T-helper 2 cell treated with Interferon-gamma antibody and Interleukin-4, amounts not matched to agents 5 μg/mL and 100 μg/mL, for 36 hours (primary cell): ENCODE results near the gene ATF6.

ENCODE experiments used
- DNase-seq: peaks from one replicate; pipeline ENCODE4 v3.0.0; 2021; ENCODE audit warnings: low spot score
- H3K27ac Mint-ChIP-seq: one replicate; pipeline ENCODE4 v1.8.0; 2021; ENCODE audit warnings: mild to moderate bottlenecking, mixed read lengths
- H3K27me3 Mint-ChIP-seq: one replicate; pipeline ENCODE4 v1.8.0; 2021; ENCODE audit warnings: low read depth, mixed read lengths
- H3K36me3 Mint-ChIP-seq: one replicate; pipeline ENCODE4 v1.8.0; 2021; ENCODE audit warnings: low read depth, mixed read lengths
- H3K4me1 Mint-ChIP-seq: one replicate; pipeline ENCODE4 v1.8.0; 2021; ENCODE audit warnings: low read depth, mixed read lengths
- H3K4me3 Mint-ChIP-seq: one replicate; pipeline ENCODE4 v1.8.0; 2022; ENCODE audit warnings: mild to moderate bottlenecking, moderate library complexity, mixed read lengths
- H3K9me3 Mint-ChIP-seq: one replicate; pipeline ENCODE4 v1.8.0; 2021; ENCODE audit warnings: mixed read lengths

ATF6 gene

DNA sequence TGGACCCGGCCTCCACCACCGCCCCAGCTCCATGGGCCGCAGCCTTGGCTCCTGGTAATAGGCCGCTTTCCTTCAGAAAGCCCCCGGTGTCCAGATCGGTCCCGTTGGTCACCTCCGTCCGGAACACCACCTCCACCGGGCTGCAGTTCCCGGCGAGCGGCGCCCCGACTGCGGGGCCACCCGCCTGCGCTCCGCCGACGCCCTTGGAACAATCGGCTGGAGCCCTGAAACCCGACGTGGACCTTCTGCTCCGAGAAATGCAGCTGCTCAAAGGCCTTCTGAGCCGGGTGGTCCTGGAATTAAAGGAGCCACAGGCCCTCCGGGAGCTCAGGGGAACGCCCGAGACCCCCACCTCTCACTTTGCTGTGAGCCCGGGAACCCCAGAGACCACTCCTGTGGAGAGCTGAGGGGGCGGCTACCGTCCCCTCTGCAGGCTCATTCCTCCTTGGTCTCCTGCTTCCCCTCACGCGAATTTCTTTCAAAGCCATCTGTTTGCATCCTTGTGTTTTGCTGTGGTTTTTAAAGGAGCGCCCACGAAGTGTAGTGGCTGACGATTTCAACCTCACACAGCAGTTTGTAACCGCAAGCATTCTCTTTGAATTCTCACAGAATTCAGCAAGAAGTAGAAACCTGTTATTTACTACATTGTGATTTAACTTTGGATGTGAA is 38.7 kb upstream of the ATF6 start:
- DNase-seq = peak; percentile 54
- H3K36me3 Mint-ChIP-seq = no peaks in the 10 kb centered on the region
- peaks cover 58% of the 10 kb centered on the region for H3K27me3 Mint-ChIP-seq
- H3K27ac Mint-ChIP-seq = peak overlapping the region; percentile 93
- H3K9me3 Mint-ChIP-seq = no peaks in the 10 kb centered on the region
- H3K4me1 Mint-ChIP-seq = peaks cover 41% of the 10 kb centered on the region
- H3K4me3 Mint-ChIP-seq = peak overlapping the region; percentile 85

DNA sequence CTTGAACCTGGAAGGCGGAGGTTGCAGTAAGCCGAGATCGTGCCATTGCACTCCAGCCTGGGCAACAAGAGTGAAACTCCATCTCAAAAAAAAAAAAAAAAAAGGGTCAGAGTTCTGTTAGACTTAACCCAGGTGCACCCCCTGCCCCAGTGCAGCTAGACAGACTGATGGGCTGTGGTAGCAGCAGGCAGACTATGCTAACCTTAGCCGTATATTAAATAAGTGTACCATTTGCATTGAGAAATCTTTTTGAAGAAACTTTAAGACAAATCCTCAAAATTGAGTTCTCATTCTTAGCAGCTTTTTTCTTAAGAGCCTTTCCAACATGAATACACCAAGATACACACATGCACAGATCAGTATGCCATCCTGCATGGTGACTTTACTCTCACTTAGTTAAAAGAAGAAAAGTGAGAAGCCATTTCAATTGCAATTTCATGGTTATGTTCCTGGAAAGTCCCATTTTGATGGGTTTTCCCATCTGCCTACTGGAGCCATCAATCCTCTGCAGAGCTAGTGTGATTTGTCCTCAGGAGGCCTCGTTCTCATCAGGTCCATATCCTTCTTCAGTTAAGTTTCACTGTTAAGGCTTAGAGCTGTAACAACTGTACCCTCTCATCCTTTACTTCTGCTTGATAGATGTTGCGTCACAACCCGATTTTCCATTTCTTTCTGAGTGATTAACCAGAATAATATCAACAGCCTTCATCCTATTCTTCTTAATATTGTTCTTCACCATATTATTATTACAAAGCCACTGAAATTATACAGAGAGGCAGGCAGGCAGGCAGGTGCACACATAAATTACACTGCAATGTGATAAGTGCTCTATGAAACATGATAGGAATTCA is 37.5 kb upstream of the ATF6 start:
- Mint-ChIP-seq H3K27me3 (peaks cover 60% of the 10 kb centered on the region), H3K4me3 (peak overlapping the region; percentile 85), H3K27ac (no peak overlapping the region), H3K4me1 (peaks cover 41% of the 10 kb centered on the region), H3K9me3 (no peaks in the 10 kb centered on the region), H3K36me3 (no peaks in the 10 kb centered on the region)
- DNase-seq = no peak

GRCh38 chr1:161730050-161730564 is 36.0 kb upstream of the ATF6 start:
- DNase-seq = peak; percentile 64
- Mint-ChIP-seq H3K36me3 (no peaks in the 10 kb centered on the region), H3K27ac (peak overlapping the region; percentile 47), H3K4me3 (peak overlapping the region; percentile 26), H3K4me1 (peaks cover 39% of the 10 kb centered on the region), H3K9me3 (no peaks in the 10 kb centered on the region), H3K27me3 (peaks cover 57% of the 10 kb centered on the region)

DNA sequence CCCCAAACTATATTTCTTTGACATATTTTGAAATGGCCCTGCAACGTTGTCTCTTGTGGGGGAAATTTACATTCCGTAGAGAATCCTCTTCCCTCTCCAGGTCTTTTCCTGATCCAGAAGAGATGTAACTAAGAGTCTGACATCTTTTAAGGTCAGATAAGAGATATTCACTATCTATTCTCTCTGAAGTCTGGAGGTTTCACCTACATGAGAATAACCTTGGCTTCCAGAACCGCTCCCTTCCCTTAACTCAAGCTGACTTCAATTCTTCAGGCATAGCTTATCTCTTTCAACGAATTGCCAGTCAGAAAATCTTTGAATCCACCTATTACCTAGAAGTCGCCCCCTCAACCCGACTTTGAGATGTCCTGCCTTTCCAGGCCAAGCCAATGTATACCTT is 34.9 kb upstream of the ATF6 start:
- no peak overlapping the region for H3K4me3 Mint-ChIP-seq
- no peak for DNase-seq
- no peak overlapping the region for H3K27ac Mint-ChIP-seq
- no peaks in the 10 kb centered on the region for H3K36me3 Mint-ChIP-seq
- H3K4me1 Mint-ChIP-seq = peaks cover 35% of the 10 kb centered on the region
- H3K9me3 Mint-ChIP-seq = no peaks in the 10 kb centered on the region
- H3K27me3 Mint-ChIP-seq = peaks cover 56% of the 10 kb centered on the region

DNA sequence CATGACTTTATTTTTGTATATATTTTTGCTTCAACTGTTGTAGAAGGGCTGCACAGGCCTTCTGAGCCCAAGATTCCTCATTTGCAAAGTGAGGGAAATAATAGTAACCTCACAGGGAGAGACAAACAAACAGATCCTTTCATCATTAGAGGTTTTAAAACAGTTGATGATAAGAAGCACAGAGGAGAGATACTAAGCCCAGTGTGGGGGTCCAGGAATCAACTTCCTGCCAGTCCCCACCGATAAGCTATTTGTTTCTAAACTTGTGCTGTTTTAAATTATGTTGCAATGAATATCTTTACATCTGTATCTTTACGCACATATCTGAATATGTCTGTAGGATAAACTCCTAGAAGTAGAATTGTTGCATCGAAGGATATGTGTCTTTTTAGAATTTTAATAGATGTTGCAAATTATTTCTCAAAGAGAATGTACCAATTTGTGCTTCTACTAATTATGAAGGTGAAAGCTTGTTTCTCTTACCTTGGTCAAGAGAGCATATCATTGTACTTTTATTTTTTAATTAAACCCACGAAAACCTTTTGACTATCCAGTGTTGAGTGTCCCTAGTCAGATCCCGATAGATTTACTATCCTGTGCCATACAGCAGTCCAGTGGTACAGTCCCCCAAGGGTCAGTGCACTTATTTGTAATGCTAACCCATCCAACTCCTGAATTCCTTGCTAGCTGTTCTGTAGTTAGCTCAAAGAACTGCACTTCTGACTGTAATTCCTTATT is 34.0 kb upstream of the ATF6 start:
- Mint-ChIP-seq H3K9me3 (no peaks in the 10 kb centered on the region), H3K36me3 (no peaks in the 10 kb centered on the region), H3K4me3 (no peak overlapping the region), H3K27me3 (peaks cover 58% of the 10 kb centered on the region), H3K27ac (no peak overlapping the region), H3K4me1 (peaks cover 41% of the 10 kb centered on the region)
- DNase-seq = no peak

DNA sequence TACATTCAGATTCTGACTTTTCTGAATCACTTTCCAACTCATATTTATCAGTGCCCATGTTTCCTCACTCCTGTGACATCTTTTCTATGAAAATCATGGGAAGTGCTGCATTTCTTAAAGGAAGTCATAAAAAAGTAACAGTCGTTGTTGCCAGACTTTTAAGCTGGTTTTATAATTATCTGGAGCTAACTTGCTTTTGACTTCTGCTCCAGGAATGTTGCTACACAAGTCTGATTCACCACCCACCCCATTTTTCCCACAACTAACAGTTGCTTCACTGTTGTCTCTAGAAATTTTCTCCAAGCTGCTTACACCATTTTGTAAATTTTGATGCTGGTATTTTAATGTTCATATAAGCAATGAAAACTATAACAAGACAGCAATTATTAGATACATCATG is 32.6 kb upstream of the ATF6 start:
- Mint-ChIP-seq H3K4me1 (peaks cover 34% of the 10 kb centered on the region), H3K27ac (no peak overlapping the region), H3K4me3 (no peak overlapping the region), H3K36me3 (no peaks in the 10 kb centered on the region), H3K9me3 (no peaks in the 10 kb centered on the region), H3K27me3 (peaks cover 56% of the 10 kb centered on the region)
- no peak for DNase-seq

- H3K4me1 Mint-ChIP-seq = peaks cover 34% of the 10 kb centered on the region
- H3K4me3 Mint-ChIP-seq = no peak overlapping the region
- DNase-seq = no peak
- H3K27ac Mint-ChIP-seq = no peak overlapping the region
- H3K9me3 Mint-ChIP-seq = no peaks in the 10 kb centered on the region
- no peaks in the 10 kb centered on the region for H3K36me3 Mint-ChIP-seq
- peaks cover 43% of the 10 kb centered on the region for H3K27me3 Mint-ChIP-seq
Observed at GRCh38 chr1:161735837-161736236, 30.3 kb upstream of the ATF6 start.

DNA sequence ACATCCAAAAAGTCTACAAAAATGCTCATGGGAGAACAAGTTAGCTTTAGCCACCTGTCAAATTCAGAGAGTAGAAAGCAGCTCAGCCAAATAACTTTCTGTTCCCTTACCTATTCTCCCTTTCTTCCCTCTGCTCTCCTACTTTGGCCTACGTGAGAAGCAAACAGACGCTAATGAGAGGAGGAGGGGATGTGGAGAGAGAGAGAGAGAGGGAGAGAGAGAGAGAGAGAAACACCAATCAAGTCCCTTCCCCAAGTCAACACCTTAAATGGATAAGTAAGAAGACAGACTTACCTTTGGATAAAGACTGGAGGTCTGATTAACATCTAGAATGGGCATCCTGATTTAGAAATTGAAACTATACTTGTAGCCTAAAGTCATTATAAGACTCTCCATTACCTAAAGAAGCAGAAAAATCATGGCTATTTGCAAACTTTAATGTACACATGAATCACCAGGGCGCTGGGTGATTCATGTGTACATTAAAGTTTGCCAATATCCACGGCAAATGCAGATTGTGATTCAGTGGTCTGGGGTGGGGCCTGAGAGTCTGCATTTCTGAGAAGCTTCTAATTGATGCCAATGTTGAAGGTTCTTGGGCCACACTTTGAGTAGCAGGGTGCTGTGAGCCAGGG is 29.7 kb upstream of the ATF6 start:
- Mint-ChIP-seq H3K27ac (no peak overlapping the region), H3K4me1 (peaks cover 35% of the 10 kb centered on the region), H3K27me3 (peaks cover 37% of the 10 kb centered on the region), H3K9me3 (no peaks in the 10 kb centered on the region), H3K4me3 (no peak overlapping the region), H3K36me3 (no peaks in the 10 kb centered on the region)
- no peak for DNase-seq

DNA sequence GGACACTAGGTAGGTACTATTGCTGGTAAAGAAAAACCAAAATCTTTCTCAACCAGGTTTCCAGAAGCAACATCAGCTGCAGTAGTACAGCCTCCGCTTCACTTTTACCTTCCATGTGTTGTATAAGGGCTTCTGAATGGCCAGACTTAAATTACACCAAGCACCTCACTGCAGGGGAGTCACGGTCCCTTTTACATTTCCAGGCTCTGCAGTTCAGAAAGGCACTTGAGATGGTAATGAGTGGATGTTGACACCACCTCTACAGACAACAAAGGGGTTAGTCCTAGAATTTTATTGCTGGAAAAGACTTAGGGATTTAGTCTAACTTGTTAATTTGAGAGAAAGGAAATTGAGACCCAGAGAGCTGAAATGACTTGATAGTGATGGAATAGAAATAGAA is 28.5 kb upstream of the ATF6 start:
- H3K36me3 Mint-ChIP-seq = no peaks in the 10 kb centered on the region
- no peaks in the 10 kb centered on the region for H3K9me3 Mint-ChIP-seq
- no peak overlapping the region for H3K4me3 Mint-ChIP-seq

DNA sequence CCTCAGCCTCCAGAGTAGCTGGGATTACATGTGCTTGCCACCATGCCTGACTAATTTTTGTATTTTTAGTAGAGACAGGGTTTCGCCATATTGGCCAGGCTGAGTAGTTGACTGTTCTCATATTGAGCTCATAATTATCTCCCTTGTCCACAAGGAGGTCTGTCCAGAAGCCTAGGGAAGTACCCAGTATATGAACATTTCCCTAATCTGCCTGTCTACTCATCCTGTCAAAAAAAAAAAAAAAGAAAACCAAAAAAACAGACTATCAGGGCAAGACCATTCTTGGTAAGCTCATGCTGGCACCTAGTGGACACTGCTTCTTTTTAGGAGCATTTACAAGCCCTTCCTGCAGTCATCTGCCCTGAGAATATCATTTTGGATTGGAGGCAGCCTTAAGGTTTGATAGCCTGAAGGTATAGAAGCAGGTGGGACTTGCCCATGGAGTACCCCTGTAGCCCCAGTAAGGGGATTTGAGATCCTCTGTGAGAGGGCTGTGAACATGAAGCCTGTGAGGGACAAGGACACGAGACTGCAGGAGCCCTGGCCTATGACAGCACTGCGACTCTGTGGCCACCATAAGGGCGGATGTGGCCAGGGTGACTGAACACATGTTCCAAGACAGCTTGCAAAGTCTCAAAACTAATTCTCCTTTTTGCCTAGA is 27.4 kb upstream of the ATF6 start:
- Mint-ChIP-seq H3K9me3 (no peaks in the 10 kb centered on the region), H3K27ac (peak overlapping the region; percentile 55), H3K36me3 (no peaks in the 10 kb centered on the region), H3K27me3 (peaks cover 23% of the 10 kb centered on the region), H3K4me3 (peak overlapping the region; percentile 16), H3K4me1 (peaks cover 40% of the 10 kb centered on the region)
- peak; percentile 68 for DNase-seq

More for the DNA sequence above, 28.5 kb upstream of the ATF6 start:
- peaks cover 32% of the 10 kb centered on the region for H3K27me3 Mint-ChIP-seq
- no peak overlapping the region for H3K27ac Mint-ChIP-seq
- no peak for DNase-seq
- H3K4me1 Mint-ChIP-seq = peaks cover 37% of the 10 kb centered on the region

- peak overlapping the region; percentile 24 for H3K4me3 Mint-ChIP-seq
- no peak overlapping the region for H3K27ac Mint-ChIP-seq
- H3K9me3 Mint-ChIP-seq = no peaks in the 10 kb centered on the region
- peaks cover 51% of the 10 kb centered on the region for H3K4me1 Mint-ChIP-seq
- no peaks in the 10 kb centered on the region for H3K36me3 Mint-ChIP-seq
- H3K27me3 Mint-ChIP-seq = peaks cover 18% of the 10 kb centered on the region
- no peak for DNase-seq
Observed at GRCh38 chr1:161739865-161740566, 26.1 kb upstream of the ATF6 start.

- Mint-ChIP-seq H3K4me3 (no peak overlapping the region), H3K27ac (no peak overlapping the region), H3K36me3 (no peaks in the 10 kb centered on the region), H3K9me3 (no peaks in the 10 kb centered on the region), H3K27me3 (peaks cover 13% of the 10 kb centered on the region), H3K4me1 (peaks cover 53% of the 10 kb centered on the region)
- no peak for DNase-seq
Observed at GRCh38 chr1:161740921-161741320, 25.2 kb upstream of the ATF6 start.

GRCh38 chr1:161743231-161743630 is 22.9 kb upstream of the ATF6 start:
- H3K9me3 Mint-ChIP-seq = no peaks in the 10 kb centered on the region
- H3K27ac Mint-ChIP-seq = no peak overlapping the region
- H3K4me3 Mint-ChIP-seq = no peak overlapping the region
- peaks cover 11% of the 10 kb centered on the region for H3K27me3 Mint-ChIP-seq
- H3K4me1 Mint-ChIP-seq = peaks cover 55% of the 10 kb centered on the region
- DNase-seq = no peak
- H3K36me3 Mint-ChIP-seq = no peaks in the 10 kb centered on the region
